HG03575 (cell line): ENCODE data around the gene FKBP5.

Experiments
- ATAC-seq: cut with Tn5 transposase; IDR thresholded peaks from one replicate; pipeline ENCODE4 v1.9.1; 2021; ENCODE audit not compliant: unreplicated experiment, insufficient number of reproducible peaks, low FRiP score; ENCODE audit errors: extremely low read depth

Gene FKBP5

GRCh38 chr6:35533981-35534380, 154.7 kb downstream of the FKBP5 start:
- ATAC-seq: no peak

GRCh38 chr6:35532126-35532525, 156.6 kb downstream of the FKBP5 start:
- no peak for ATAC-seq

- ATAC-seq: no peak
These were observed 164.2 kb downstream of the FKBP5 start for GRCh38 chr6:35524380-35525020.
